HG03135 (cell line): ENCODE data around the gene FTHL17.

Source experiments
- ATAC-seq: cut with Tn5 transposase; IDR thresholded peaks from one replicate; pipeline ENCODE4 v1.9.1; 2021; ENCODE audit warnings: mild to moderate bottlenecking, moderate library complexity; ENCODE audit not compliant: unreplicated experiment

FTHL17 gene

GRCh38 chrX:31039327-31039711, 32.5 kb downstream of the FTHL17 start:
- no peak for ATAC-seq

- ATAC-seq = no peak
Measured at GRCh38 chrX:31038575-31039326, 33.1 kb downstream of the FTHL17 start.

GRCh38 chrX:31036895-31037294, 34.9 kb downstream of the FTHL17 start:
- peak; percentile 86 for ATAC-seq

DNA sequence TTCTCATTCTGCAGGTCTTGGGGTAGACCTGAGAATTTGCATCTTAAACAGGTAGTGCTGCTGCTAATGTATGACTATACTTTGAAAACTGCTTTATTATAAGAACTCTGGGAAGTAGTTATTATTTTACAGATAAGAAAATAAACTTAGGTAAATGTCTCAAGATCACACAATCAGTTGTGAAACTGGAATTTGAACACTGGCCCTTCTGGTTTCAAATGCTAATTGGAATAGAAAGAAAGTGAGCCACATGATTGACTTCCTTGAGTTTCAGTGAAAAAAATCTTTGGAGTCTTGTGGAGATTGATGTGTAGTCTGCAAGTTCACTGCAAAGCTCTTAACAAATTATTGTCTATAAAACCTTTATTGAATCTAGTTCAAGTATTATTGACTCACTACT, 44.5 kb downstream of the FTHL17 start:
- ATAC-seq = no peak

DNA sequence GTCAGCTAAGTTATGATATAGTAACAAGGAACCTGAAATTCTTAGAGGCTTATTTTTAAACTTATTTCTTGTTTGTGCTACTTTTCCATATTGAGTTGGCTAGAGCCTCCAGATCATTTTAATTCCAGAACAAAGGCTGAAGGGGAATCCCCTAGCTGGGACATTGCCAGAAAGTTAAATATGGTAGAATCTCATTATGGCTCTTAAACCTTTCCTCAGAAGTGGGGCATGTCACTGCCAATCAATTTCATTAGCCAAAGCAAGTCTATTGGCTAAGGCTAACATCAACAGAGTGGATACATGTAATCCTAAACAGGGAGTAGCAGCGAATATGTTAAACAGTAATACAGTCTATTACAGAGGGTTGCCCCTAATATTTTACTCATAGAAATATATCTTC, 47.0 kb downstream of the FTHL17 start:
- no peak for ATAC-seq

DNA sequence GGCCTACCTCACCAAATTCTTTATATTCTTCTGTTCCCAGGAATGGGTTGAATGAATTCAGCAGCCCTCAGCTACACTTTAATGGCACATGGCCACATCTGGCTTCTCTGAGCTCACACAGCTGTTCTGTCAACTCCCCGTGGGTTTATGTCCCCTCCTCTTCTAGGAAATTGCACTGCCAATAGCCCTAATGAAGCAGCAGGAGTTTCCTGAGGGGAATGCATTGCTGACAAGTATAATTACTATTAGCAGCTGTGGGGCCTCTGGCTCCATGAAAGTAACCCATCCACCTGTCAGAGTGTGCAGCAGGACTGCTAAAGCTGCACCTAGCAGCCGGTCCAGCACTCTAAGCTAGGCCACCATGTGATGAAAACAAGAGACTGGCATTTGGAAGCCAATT, 50.3 kb downstream of the FTHL17 start:
- ATAC-seq = no peak
